GM18951 (cell line): ENCODE measurements around the gene EPO.
"Not testable (repeated sequence)": the region's sequence is repeated elsewhere in the genome, so short reads cannot be mapped to it uniquely, and the experiment has no call there.

Experiments
- POLR2A ChIP-seq: IDR thresholded peaks from 4 replicates; pipeline ENCODE4 v1.6.1; 2011; ENCODE audit warnings: mild to moderate bottlenecking; ENCODE audit not compliant: insufficient read length, insufficient read depth; ENCODE audit errors: extremely low read depth
- in situ Hi-C: fragments of 300-500 bp; cut with MboI; formaldehyde crosslinking; loops from one replicate; pipeline ENCODE4 v1.12.0; 2022; ENCODE audit warnings: low sequenced_read_pairs, mixed read lengths, inconsistent platforms; ENCODE audit not compliant: unreplicated experiment

EPO gene

DNA sequence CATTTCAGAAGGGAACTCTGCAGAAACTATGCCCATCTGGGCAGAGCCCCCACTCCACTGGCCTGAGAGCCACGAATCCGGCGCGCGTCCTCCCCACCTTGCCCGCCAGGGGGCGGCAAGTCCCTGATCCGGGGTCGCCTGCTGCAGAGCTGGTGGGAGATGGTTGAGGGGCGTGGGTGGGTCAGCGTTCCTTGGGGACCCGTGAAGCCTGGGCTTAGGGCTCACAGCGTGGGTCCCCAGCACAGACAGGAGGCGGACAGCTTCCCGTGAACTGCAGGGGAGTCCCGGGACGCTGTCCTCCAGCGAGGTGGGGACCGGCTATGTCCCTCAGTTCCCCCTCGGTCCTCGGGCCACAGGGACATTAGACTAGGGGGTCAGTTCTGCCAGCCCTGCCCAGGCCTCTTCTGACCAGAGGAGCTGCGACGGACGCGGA lies 14.9 kb upstream of the EPO start:
- in situ Hi-C loops = loop anchor here (10.0 kb wide), 1 partner anchor 149 kb away; the partner anchor contains the start of gene SLC12A9

DNA sequence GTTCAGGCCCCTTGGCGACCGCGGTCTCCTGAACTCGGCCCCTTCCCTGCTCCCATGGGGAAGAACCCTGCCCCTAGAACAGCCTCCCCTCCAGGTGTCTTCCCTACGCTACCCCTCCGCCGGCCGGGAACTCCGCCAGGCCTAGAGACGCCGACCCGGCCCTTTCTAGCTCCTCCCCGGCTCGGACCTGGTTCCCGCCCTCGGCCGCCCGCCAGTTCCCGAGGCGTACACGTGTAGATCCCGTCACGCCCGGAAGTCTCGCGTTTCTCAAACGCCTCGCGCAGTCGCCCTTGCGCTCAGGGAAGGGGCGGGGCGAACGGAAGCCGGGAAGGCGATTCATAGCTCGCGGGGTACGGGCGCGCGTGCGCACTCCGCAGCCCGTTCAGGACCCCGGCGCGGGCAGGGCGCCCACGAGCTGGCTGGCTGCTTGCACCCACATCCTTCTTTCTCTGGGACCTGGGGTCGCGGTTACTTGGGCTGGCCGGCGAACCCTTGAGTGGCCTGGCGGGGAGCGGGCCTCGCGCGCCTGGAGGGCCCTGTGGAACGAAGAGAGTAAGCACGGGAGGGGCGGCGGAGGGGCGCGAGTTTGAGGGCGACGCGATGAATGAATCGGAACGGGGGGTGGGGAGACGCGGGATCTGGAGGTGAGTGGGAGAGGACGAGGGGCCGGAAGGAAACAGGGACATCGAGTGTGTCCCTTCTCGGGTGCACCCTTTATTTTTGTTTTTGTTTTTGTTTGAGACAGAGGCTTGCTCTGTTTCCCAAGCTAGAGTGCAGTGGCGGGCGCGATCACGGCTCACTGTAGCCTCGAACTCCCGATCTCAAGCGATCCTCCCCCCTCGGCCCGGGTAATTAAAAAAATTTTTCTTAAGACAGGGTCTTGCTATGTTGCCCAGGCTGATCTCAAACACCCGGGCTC lies 14.3 kb upstream of the EPO start, which contains the start of gene POP7:
TSS of gene POP7 (plus strand) at position 369 of the 919 bp plus-strand sequence. CDS start 710 bp downstream, outside the sequence.
- peak; percentile 86 for TF ChIP-seq POLR2A
- in situ Hi-C loops = loop anchor here (10.0 kb wide), 1 partner anchor 149 kb away; the partner anchor contains the start of gene SLC12A9

More for the DNA sequence above, 14.9 kb upstream of the EPO start:
- no peak for TF ChIP-seq POLR2A

GRCh38 chr7:100706672-100707311 lies 13.5 kb upstream of the EPO start:
- TF ChIP-seq POLR2A = no peak
- in situ Hi-C loops = loop anchor here (10.0 kb wide), 1 partner anchor 148 kb away; the partner anchor contains the start of gene SLC12A9

DNA sequence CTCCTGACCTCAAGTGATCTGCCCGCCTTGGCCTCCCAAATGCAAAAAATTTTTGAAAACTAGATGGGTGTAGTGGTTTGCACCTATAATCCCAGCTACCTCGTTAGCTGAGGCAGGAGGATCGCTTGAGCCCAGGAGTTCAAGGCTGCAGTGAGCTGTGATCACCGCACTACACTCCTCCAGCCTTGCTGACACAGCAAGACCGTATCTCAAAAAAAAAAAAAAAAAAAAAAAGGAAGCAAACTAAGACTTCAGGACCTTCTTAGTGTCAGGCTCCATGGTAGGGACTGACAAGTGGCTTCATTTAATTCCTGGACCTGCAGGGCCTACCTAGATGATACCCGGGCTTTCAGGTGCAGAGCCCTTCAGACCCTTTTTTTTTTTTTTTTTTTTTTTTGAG lies 11.9 kb upstream of the EPO start:
- in situ Hi-C loops = loop anchor here (10.0 kb wide), 1 partner anchor 146 kb away; the partner anchor contains the start of gene SLC12A9
- TF ChIP-seq POLR2A = no peak

DNA sequence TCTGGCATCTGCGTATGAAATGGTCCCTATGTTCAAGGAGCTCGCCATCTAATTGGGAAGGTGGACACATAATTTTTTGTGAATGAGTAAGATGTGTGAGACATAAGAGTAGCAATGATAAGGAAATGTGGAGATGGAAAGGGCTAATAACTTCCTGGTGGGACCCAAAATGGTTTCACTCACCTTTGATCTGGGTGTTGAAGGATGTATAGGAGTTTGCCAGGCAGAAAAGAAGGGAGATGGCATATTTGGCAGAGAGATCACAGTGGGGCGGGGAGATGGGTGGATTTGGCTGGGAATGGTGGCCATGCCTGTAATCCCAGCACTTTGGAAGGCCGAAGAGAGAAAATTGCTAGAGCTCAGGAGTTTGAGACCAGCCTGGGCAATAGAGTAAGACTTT lies 9.8 kb upstream of the EPO start:
- in situ Hi-C loops = no loop called here

DNA sequence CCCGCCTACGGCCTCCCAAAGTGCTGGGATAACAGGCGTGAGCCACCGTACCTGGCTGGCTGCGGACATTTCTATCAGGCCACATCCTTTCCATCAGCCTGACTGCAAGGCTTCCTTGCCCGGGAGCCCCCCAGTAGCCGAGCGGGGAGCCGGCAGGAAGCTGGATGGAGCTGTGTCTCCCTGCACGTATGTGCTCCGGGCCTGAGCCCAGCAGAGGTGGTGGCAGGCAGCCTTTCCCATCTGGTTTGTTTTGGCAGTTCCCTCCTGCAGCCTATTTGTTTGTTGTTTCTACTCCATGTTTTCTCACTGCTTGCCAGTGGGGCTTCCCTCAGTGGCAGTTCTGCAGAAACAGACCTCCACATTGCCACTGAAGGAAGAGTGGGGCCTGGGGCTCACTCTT lies 8.9 kb upstream of the EPO start:
- no peak for TF ChIP-seq POLR2A

More for the DNA sequence above, 9.8 kb upstream of the EPO start:
- no peak for TF ChIP-seq POLR2A

GRCh38 chr7:100714725-100715124 lies 5.5 kb upstream of the EPO start:
- TF ChIP-seq POLR2A = no peak

More for the DNA sequence above, 8.9 kb upstream of the EPO start:
- in situ Hi-C loops = no loop called here

GRCh38 chr7:100717073-100717472 lies 3.2 kb upstream of the EPO start:
- in situ Hi-C loops = not testable (repeated sequence)

More at GRCh38 chr7:100714725-100715124, 5.5 kb upstream of the EPO start:
- in situ Hi-C loops = no loop called here

GRCh38 chr7:100719523-100720278 lies 567 bp upstream of the EPO start:
- no peak for TF ChIP-seq POLR2A
- in situ Hi-C loops = no loop called here

DNA sequence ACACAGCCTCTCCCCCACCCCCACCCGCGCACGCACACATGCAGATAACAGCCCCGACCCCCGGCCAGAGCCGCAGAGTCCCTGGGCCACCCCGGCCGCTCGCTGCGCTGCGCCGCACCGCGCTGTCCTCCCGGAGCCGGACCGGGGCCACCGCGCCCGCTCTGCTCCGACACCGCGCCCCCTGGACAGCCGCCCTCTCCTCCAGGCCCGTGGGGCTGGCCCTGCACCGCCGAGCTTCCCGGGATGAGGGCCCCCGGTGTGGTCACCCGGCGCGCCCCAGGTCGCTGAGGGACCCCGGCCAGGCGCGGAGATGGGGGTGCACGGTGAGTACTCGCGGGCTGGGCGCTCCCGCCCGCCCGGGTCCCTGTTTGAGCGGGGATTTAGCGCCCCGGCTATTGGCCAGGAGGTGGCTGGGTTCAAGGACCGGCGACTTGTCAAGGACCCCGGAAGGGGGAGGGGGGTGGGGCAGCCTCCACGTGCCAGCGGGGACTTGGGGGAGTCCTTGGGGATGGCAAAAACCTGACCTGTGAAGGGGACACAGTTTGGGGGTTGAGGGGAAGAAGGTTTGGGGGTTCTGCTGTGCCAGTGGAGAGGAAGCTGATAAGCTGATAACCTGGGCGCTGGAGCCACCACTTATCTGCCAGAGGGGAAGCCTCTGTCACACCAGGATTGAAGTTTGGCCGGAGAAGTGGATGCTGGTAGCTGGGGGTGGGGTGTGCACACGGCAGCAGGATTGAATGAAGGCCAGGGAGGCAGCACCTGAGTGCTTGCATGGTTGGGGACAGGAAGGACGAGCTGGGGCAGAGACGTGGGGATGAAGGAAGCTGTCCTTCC lies 620 bp downstream of the EPO start:
- no peak for TF ChIP-seq POLR2A
- in situ Hi-C loops = no loop called here

- in situ Hi-C loops = no loop called here
- no peak for TF ChIP-seq POLR2A
Observed at GRCh38 chr7:100721505-100721812, 1.2 kb downstream of the EPO start.
